Lung (tissue), 12 donors: ENCODE results near the gene DLL1. TPM values are rescaled to one million over a fixed set of nuclear protein-coding genes. Genes with fewer than 3 reads are reported as not detected.
A peak's percentile ranks its signal among the peaks of the same experiment; 100 is the strongest.

ENCODE experiments used
- ATAC-seq: fragments of 200-7000 bp; cut with Tn5 transposase; one replicate; pipeline ENCODE4 v1.9.1; 2020; ENCODE audit warnings: moderate number of reproducible peaks; ENCODE audit not compliant: insufficient read depth, low FRiP score
- DNase-seq, 3 donors: peaks; one replicate each; pipeline ENCODE4 v3.0.0-alpha.2; 2013 to 2017
- H3K27ac ChIP-seq, 2 donors: one replicate each; pipeline ENCODE4 v1.5.1; 2013; ENCODE audit warnings: mild to moderate bottlenecking in 2 of 2, moderate library complexity in 2 of 2, control low read depth in 1 of 2, inconsistent platforms in 1 of 2, low read depth in 1 of 2, low read length in 1 of 2
- H3K27me3 ChIP-seq, 3 donors: one replicate each; pipeline ENCODE4 v1.5.1; 2013; ENCODE audit warnings: low read length in 2 of 3; ENCODE audit not compliant: control insufficient read depth in 3 of 3, insufficient read depth in 3 of 3
- H3K36me3 ChIP-seq, 4 donors: one replicate each; pipeline ENCODE4 v1.5.1; 2013; ENCODE audit warnings: low read length in 4 of 4, mild to moderate bottlenecking in 1 of 4, moderate library complexity in 1 of 4; ENCODE audit not compliant: control insufficient read depth in 4 of 4, insufficient read depth in 4 of 4
- H3K4me1 ChIP-seq, 5 donors: one replicate each; pipeline ENCODE4 v1.5.1; 2013; ENCODE audit warnings: low read length in 5 of 5, mild to moderate bottlenecking in 2 of 5, moderate library complexity in 1 of 5; ENCODE audit not compliant: control insufficient read depth in 5 of 5, insufficient read depth in 5 of 5
- H3K4me3 ChIP-seq: one replicate; pipeline ENCODE4 v1.5.1; 2013; ENCODE audit warnings: mild to moderate bottlenecking, control low read depth, moderate library complexity
- H3K9ac ChIP-seq, 2 donors: one replicate each; pipeline ENCODE4 v1.5.1; 2013; ENCODE audit warnings: low read length in 2 of 2, control low read depth in 1 of 2; ENCODE audit not compliant: insufficient read depth in 1 of 2
- H3K9me3 ChIP-seq, 4 donors: one replicate each; pipeline ENCODE4 v1.5.1; 2013; ENCODE audit warnings: low read length in 3 of 4, mild to moderate bottlenecking in 1 of 4, moderate library complexity in 1 of 4; ENCODE audit not compliant: control insufficient read depth in 4 of 4, insufficient read depth in 3 of 4
- WGBS, 2 donors: extraction: QIAGEN DNeasy Blood & Tissue Kit; methylation state at CpG; one replicate each; pipeline ENCODE4 v1.1.7; 2013; 5-methylcytosine and 5-hydroxymethylcytosine counted together
- polyA plus RNA-seq, 2 donors: library from polyadenylated mRNA; stranded (reverse); fragments of 200-250 nt; gene quantifications; one replicate each; pipeline ENCODE4 v1.2.1, GENCODE V29; 2013
- total RNA-seq, 2 donors: library from RNA; depleted of rRNA in 1 of 2; stranded (reverse); fragments of >200 nt in 1 of 2; gene quantifications; one replicate each; pipeline ENCODE4 v1.2.1, GENCODE V29; 2014 to 2021
- TF ChIP-seq, protein P1 (sequence below): IDR thresholded peaks from 2 replicates; pipeline ENCODE4 v1.5.1; 2012; ENCODE audit warnings: mild to moderate bottlenecking; ENCODE audit errors: control extremely low read depth, extremely low read depth
- donor health status: control.
- donor health status: control.
- donor health status: Bipolar disorder and iron deficiency.
- donor health status: healthy.
- donor health status: DM: yes; HTN: yes; CAD: no.

DLL1 gene
- total and polyA plus RNA-seq, 4 donors, result 6.2 to 16.9 (median 13.2) TPM

DNA sequence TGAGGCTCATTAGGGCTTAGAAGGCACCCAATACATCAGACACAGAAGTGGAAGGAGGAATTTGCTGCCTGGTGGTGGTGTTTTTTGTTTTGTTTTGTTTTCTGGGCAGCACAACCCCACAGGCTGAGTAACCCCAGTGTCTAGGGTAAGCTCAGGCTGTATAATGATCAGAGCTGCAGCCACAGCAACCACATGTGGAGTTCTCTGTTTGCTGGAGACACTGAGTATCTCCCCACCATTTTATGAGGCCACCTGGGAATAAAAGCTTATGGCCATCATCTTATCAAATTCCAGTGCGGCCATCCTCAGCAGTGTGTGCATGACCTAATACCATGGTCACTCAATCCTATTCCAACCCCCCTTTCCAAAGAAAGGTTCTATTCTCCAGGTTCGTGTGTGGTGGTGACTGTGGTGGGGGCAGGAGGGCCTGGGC lies 3.4 kb upstream of the DLL1 start:
- Histone ChIP-seq H3K27ac (no peak overlapping the region), H3K36me3 (no peaks in the 10 kb centered on the region), H3K27me3 (peaks cover 3 to 66% (median 61%) of the 10 kb centered on the region in 3 donors), H3K4me3 (no peak overlapping the region), H3K4me1 (peaks cover 0 to 51% (median 10%) of the 10 kb centered on the region in 5 donors), H3K9ac (no peak overlapping the region), H3K9me3 (peaks cover 0 to 2% (median 0%) of the 10 kb centered on the region in 4 donors)
- WGBS, 2 donors, result 36 to 38% methylated on average over 2 of the region's 2 CpGs
- no peak for ATAC-seq
- no peak for DNase-seq
- TF ChIP-seq, protein P1, sequence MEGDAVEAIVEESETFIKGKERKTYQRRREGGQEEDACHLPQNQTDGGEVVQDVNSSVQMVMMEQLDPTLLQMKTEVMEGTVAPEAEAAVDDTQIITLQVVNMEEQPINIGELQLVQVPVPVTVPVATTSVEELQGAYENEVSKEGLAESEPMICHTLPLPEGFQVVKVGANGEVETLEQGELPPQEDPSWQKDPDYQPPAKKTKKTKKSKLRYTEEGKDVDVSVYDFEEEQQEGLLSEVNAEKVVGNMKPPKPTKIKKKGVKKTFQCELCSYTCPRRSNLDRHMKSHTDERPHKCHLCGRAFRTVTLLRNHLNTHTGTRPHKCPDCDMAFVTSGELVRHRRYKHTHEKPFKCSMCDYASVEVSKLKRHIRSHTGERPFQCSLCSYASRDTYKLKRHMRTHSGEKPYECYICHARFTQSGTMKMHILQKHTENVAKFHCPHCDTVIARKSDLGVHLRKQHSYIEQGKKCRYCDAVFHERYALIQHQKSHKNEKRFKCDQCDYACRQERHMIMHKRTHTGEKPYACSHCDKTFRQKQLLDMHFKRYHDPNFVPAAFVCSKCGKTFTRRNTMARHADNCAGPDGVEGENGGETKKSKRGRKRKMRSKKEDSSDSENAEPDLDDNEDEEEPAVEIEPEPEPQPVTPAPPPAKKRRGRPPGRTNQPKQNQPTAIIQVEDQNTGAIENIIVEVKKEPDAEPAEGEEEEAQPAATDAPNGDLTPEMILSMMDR, result no peak

DNA sequence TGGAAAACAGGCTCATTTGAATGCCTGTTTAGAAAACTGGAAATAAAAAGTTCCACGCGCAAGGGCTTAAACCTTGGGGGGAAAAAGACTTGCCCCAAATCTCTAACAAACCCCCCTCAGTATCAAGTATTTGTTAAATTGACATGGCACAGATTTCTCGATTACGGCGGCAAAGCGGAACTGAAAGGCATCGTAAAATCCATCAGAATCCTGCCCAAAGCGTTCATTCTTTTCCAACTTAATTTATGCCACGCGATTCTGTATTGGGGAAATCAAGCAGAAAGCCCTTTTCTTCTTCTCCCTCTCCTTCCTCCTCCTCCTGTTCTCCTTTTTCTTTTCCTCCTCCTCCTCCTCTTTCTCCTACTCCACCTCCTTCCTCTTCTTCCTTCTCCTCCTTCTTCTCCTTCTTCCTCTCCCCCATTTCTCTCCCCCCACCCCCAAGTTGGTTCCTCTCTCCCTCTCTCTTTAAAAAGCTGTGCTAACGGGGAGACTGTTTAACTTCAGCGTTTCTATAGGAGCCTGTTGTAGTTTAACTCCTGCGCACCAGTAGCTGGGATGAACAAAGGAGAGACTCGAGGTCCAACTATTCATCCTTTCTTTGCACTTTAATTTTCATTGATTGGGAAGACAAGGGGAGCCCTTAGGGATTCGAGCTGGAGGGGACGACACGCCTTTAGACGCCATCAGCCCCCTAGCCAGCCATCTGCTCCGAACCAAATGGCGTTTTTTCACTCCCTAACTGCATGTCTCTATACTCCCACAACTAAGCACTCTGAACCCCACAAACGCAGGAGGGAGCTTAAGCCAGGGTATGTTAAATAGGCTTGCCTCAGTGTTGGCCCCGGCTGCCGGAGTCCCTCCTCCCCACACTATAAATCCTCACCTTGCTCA lies 2.7 kb upstream of the DLL1 start:
- ATAC-seq, result no peak
- TF ChIP-seq, protein P1, result no peak
- Histone ChIP-seq H3K4me1 (peaks cover 0 to 58% (median 14%) of the 10 kb centered on the region in 5 donors), H3K36me3 (no peaks in the 10 kb centered on the region), H3K27me3 (peaks cover 3 to 63% (median 56%) of the 10 kb centered on the region in 3 donors), H3K9me3 (peaks cover 0 to 2% (median 0%) of the 10 kb centered on the region in 4 donors), H3K27ac (no peak overlapping the region), H3K4me3 (no peak overlapping the region), H3K9ac (no peak overlapping the region)
- 16 to 33% methylated on average over 23 of the region's 23 CpGs for WGBS, 2 donors
- peak in 1 of 3 donors; percentile 18 for DNase-seq

DNA sequence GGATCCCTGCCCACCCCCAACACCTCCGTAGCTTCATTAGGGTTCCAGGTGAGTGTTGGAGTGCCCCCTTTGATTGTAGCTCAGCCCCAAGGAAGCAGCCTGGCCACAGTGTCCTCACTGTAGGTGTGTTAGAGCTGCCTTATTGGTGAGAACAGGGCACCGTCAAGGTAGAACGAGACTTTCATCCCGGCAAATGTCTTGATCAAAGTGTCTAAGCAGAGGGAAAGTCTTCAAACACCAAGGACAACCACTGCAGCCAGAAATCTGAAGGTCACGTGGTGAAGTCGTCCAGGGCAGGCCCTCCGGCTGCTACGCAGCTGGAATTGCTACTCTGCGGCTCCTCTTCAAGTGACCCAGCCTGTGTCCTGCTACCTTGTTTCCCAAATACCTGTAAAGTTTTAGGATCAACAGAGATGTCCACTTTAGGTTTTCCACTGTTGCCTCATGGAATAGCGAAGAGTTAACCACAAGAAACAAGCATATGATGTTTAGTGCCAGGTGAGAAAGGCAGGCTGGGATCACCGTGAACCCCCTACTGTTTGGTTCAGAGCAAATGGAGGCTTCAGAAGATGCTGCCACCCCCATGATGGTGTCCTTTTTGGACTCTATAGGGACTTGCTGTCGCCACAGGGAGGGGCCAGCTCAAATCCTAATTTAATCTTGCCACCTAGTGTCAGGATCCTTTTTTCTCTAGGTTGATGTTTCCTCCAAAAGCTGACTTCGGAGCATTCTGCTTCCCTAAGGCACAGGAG lies 1.7 kb upstream of the DLL1 start:
- no peak overlapping the region for H3K4me3 ChIP-seq
- H3K9me3 ChIP-seq, result peaks cover 0 to 2% (median 0%) of the 10 kb centered on the region in 4 donors
- DNase-seq, result peak; percentile 41 to 59 (median 57)
- no peak for ATAC-seq
- no peak overlapping the region for H3K9ac ChIP-seq
- 13 to 16% methylated on average over 13 of the region's 13 CpGs for WGBS, 2 donors
- peaks cover 0 to 55% (median 16%) of the 10 kb centered on the region in 5 donors for H3K4me1 ChIP-seq
- peaks cover 0 to 7% (median 0%) of the 10 kb centered on the region in 4 donors for H3K36me3 ChIP-seq
- H3K27me3 ChIP-seq, result peaks cover 3 to 63% (median 50%) of the 10 kb centered on the region in 3 donors
- TF ChIP-seq, protein P1, result no peak
- no peak overlapping the region for H3K27ac ChIP-seq
